ENCODE data around the gene KRT35.
"Not testable (repeated sequence)": the region's sequence is repeated elsewhere in the genome, so short reads cannot be mapped to it uniquely, and the experiment has no call there.

Gene KRT35

GRCh38 chr17:41455236-41455635 is 25.7 kb downstream of the KRT35 start:
- DNase-seq (ENCODE audit: low read depth in 2 of 2) = no peak

- no peak for DNase-seq (ENCODE audit: low read depth in 2 of 2)
Measured at GRCh38 chr17:41453066-41453465, 27.9 kb downstream of the KRT35 start.

- no peak for DNase-seq (ENCODE audit: low read depth in 2 of 2)
Measured at GRCh38 chr17:41452281-41452680, 28.7 kb downstream of the KRT35 start.

GRCh38 chr17:41451154-41451728 is 29.7 kb downstream of the KRT35 start:
- no peak for DNase-seq (ENCODE audit: low read depth in 2 of 2)

- DNase-seq (ENCODE audit: low read depth in 2 of 2) = no peak
Measured at GRCh38 chr17:41449008-41449407, 31.9 kb downstream of the KRT35 start.

GRCh38 chr17:41448506-41448905 is 32.4 kb downstream of the KRT35 start:
- DNase-seq (ENCODE audit: low read depth in 2 of 2) = no peak

- DNase-seq (ENCODE audit: low read depth in 2 of 2) = no peak
Measured at GRCh38 chr17:41446806-41447205, 34.1 kb downstream of the KRT35 start.

- DNase-seq (ENCODE audit: low read depth in 2 of 2) = no peak
Measured at GRCh38 chr17:41444640-41445039, 36.3 kb downstream of the KRT35 start.

- DNase-seq (ENCODE audit: low read depth in 2 of 2) = no peak
Measured at GRCh38 chr17:41444186-41444585, 36.8 kb downstream of the KRT35 start.

GRCh38 chr17:41442739-41443138 is 38.2 kb downstream of the KRT35 start:
- no peak for DNase-seq (ENCODE audit: low read depth in 2 of 2)

GRCh38 chr17:41440531-41441033 is 40.4 kb downstream of the KRT35 start, which contains the start of gene KRT38:
Gene KRT38, minus strand, starts transcription at chr17:41440983. Its CDS starts 62 bp downstream, at chr17:41440921.
- no peak for DNase-seq (ENCODE audit: low read depth in 2 of 2)

GRCh38 chr17:41439375-41439774 is 41.6 kb downstream of the KRT35 start:
- DNase-seq (ENCODE audit: low read depth in 2 of 2) = no peak

GRCh38 chr17:41437769-41438168 is 43.2 kb downstream of the KRT35 start:
- no peak for DNase-seq (ENCODE audit: low read depth in 2 of 2)

GRCh38 chr17:41437254-41437653 is 43.7 kb downstream of the KRT35 start:
- no peak for DNase-seq (ENCODE audit: low read depth in 2 of 2)

- DNase-seq (ENCODE audit: low read depth in 2 of 2) = no peak
Measured at GRCh38 chr17:41434415-41434814, 46.5 kb downstream of the KRT35 start.

GRCh38 chr17:41434005-41434404 is 46.9 kb downstream of the KRT35 start:
- DNase-seq (ENCODE audit: low read depth in 2 of 2) = no peak

GRCh38 chr17:41433586-41433985 is 47.4 kb downstream of the KRT35 start:
- no peak for DNase-seq (ENCODE audit: low read depth in 2 of 2)

- DNase-seq (ENCODE audit: low read depth in 2 of 2) = not testable (repeated sequence)
Measured at GRCh38 chr17:41430376-41430775, 50.6 kb downstream of the KRT35 start.

- no peak for DNase-seq (ENCODE audit: low read depth in 2 of 2)
Measured at GRCh38 chr17:41429667-41430066, 51.3 kb downstream of the KRT35 start.

GRCh38 chr17:41428591-41429291 is 52.2 kb downstream of the KRT35 start:
- DNase-seq (ENCODE audit: low read depth in 2 of 2) = no peak

All from stimulated activated CD4-positive, alpha-beta T cell treated with anti-CD3 and anti-CD28 coated beads, Interleukin-4, amount 100 ng/mL, for 48 hours (primary cell).